GM12892 (cell line): ENCODE data around the gene SLC4A7.
"Not testable (repeated sequence)": the region's sequence is repeated elsewhere in the genome, so short reads cannot be mapped to it uniquely, and the experiment has no call there.

Experiments
- DNase-seq: peaks from one replicate; pipeline ENCODE4 v3.0.0; 2011; ENCODE audit not compliant: insufficient read length
- FAIRE-seq: peaks from 2 replicates; lab custom pipeline; 2011; peaks lifted over from hg19 to GRCh38; lab: Jason Lieb, UNC
- POLR2A ChIP-seq: IDR thresholded peaks from 2 replicates; pipeline ENCODE4 v1.6.1; 2011; ENCODE audit warnings: low read depth, low read length, control low read depth
- POLR2AphosphoS5 ChIP-seq: IDR thresholded peaks from 2 replicates; pipeline ENCODE4 v1.6.1; 2011; ENCODE audit warnings: low read depth, low read length, control low read depth
- TAF1 ChIP-seq: IDR thresholded peaks from 2 replicates; pipeline ENCODE4 v1.6.1; 2011; ENCODE audit warnings: low read depth, mild to moderate bottlenecking, control low read depth, low read length, borderline replicate concordance

Gene SLC4A7

GRCh38 chr3:27392950-27393679 lies 91.1 kb downstream of the SLC4A7 start:
- TF ChIP-seq TAF1 (no peak), POLR2AphosphoS5 (no peak), POLR2A (no peak)
- DNase-seq = no peak
- no peak for FAIRE-seq

DNA sequence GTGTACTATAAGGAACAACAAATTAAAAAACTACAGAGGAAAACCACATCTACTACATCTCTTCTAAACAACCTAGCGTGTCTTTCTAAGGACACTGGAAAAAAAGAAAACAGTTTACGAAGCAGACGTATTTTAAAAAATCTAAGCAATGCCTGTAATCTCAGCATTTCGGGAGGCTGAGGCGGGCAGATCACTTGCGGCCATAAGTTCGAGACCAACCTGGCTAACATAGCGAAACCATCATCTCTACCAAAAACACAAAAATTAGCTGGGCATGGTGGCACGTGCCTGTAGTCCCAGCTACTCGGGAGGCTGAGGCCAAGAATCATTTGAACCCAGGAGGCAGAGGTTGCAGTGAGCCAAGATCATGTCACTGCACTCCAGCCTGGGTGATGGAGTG lies 91.8 kb downstream of the SLC4A7 start:
- not testable (repeated sequence) for DNase-seq, FAIRE-seq

DNA sequence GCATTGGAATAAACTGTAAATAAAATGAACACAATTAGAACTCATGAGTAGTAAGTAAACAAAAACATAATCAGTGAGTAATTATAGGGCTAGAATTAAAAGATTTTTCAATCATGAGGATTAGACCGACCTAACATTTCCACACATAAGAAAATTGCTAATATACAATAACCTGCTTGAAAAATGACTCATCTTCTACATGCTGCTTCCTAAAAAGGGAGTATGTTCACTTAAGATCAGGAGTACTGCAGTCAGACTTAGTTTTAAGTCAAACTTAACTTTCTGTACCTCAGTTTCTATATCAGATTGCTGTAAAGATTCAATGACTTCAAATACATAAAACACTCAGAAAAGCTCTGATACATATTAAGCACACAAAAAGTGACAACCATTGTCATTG lies 92.4 kb downstream of the SLC4A7 start:
- DNase-seq (no peak), FAIRE-seq (peak; percentile 14)
- TF ChIP-seq TAF1 (no peak), POLR2A (no peak), POLR2AphosphoS5 (no peak)

GRCh38 chr3:27387625-27388024 lies 96.6 kb downstream of the SLC4A7 start:
- TF ChIP-seq POLR2AphosphoS5 (no peak), POLR2A (no peak), TAF1 (no peak)
- no peak for FAIRE-seq
- no peak for DNase-seq

DNA sequence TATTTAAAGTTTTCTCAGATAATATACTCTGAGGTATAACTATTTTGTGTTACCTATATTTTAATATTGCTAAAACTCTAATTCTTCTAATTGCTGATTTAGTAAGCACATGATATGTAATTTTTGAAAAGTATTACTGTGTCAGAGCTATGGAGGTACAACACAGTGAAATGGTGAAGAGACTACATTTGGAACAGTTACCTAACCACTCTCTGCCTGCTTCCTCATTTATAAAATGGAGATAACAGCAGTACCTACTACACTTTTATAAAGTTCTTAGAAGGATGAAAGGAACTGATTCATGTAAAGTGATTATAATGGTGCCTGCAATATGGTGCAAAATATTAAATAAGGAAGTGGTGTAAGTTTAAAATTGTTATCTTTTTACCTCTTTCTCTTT lies 98.7 kb downstream of the SLC4A7 start:
- FAIRE-seq = no peak
- TF ChIP-seq POLR2A (no peak), POLR2AphosphoS5 (no peak), TAF1 (no peak)
- DNase-seq = no peak

DNA sequence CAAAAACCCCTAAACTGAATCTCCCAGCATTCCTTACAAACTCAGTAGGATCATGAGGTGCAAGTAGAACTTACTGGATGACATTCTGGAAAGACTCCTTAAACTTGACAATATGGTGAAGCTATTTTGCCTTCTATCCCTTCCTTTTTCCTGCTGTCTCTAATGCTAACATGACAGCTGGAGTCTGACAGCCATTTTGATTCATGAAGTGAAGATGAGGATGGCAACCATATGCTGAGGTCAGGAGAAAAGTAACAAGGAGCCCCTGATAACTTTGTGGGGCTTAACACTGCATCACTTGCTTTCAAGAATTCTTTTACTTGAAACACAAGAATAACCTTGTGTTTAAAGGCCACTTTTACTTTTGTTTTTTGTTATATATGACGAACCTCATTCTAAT lies 100.0 kb downstream of the SLC4A7 start:
- TF ChIP-seq POLR2AphosphoS5 (no peak), POLR2A (no peak), TAF1 (no peak)
- FAIRE-seq (no peak), DNase-seq (no peak)

DNA sequence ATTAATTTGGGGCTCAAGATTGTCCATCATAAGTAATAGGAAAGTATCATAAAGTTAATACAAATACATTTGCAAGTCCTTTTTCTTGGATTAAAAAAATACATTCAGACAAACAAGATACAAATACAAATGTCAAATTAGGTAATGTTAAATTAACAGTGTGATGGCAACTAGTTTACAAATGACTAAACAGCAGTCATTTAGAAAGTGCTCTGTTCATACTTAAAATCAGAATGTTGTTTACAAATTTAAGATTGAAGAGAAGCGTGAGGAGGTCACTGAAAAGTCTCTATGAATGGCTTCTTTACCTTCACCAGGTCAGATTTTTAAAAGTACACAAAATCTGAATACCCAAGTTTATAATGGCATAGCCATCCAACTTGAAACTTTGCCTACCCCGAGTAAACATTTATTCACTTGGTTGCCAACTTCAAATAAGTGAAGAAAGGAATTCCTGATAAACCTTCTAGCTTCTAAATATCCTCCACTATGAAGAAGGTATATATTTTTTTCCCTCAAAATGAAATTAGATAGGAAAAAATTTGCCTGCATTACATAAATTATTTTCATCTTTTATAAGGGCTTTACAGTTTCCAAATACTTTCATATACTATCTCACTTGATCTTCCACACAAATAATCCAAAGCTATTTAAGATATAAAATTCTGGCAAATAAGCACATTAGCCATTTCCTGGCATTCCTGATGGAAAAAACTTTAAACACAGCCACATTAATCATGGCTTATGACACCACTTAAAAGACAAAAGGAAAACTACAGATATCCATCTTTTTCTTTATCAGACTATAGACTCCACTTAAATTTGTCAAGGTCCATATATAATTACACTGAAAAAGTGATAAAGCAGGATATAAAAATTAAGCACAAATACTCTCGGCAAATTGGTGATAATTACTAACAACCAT lies 103.5 kb downstream of the SLC4A7 start:
- no peak for DNase-seq
- TF ChIP-seq POLR2A (no peak), TAF1 (no peak), POLR2AphosphoS5 (no peak)
- FAIRE-seq = no peak

GRCh38 chr3:27378331-27378730 lies 105.9 kb downstream of the SLC4A7 start:
- no peak for TF ChIP-seq POLR2AphosphoS5
- TF ChIP-seq TAF1 = no peak
- TF ChIP-seq POLR2A = no peak
- FAIRE-seq (no peak), DNase-seq (no peak)

DNA sequence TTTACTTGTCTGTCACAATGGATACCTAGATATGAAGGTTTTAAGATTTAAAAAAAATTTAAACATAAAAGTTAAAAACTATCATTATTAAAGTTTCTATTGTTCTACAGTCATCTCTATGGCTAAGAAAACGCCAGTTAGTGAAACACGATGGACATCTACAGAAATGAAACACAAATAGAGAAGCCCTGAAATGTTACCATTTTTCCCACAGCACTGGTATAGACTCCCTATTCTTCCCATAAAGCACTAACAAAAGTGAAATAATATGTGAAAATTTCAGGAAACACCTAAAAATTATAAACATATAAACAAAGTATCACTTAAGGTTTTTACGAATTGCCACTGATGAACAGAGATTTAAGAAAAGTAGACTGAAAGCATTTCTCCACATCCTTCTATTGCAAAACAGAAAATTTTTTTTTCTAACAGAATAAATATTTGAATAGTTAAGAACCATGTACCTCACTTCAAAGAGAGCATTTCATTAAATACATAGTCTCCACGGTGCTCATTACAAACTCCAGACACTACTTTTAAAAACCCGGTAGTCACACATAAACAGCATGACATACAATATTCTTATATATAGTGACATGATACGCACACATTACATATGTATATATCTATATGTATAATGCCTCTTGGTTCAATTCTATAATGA lies 107.9 kb downstream of the SLC4A7 start:
- TF ChIP-seq TAF1 (no peak), POLR2A (no peak), POLR2AphosphoS5 (no peak)
- FAIRE-seq (no peak), DNase-seq (no peak)

- peak; percentile 95 for FAIRE-seq
- TF ChIP-seq POLR2A = no peak
- TF ChIP-seq TAF1 = no peak
- 0 out of 2 replicates have a peak, but pooled peaks have one; percentile 40 for TF ChIP-seq POLR2AphosphoS5
- peak; percentile 94 for DNase-seq
These were observed 115.2 kb downstream of the SLC4A7 start, which contains the start of gene NEK10 for GRCh38 chr3:27368831-27369607. TSS of gene NEK10 (minus strand) at chr3:27369383. CDS start at chr3:27352882, 16,501 bp downstream.

DNA sequence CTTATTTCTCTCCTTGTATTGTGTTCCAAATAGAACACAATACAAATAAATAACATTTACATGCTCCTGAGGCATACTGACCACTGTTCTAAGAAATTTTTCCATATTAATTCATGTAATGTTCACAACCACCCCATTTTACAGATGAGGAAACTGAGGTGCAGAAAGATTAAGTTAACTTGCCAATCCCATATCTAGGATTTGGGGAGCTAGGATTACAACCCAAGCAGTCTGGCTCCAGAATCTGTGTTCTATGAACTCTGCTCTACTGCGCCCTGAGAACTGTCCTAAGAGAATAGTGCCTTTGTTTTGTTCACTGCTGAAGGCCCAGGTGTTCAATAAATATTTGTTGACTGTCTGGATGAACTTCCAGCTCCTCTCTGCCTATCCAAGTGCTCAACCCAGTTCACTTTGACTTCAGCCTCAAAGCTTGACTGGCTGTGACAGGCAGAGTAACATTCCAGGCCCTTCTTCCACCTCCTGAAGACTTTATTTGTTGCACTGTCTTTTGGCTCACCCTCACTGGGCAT lies 118.1 kb downstream of the SLC4A7 start:
- no peak for TF ChIP-seq POLR2AphosphoS5
- no peak for DNase-seq
- no peak for FAIRE-seq
